ENCODE data around the gene OSGIN1. TPM values are rescaled to one million over a fixed set of nuclear protein-coding genes. Genes with fewer than 3 reads are reported as not detected.

OSGIN1 gene
- total RNA-seq, 1 donor from 2014 or later = not detected

DNA sequence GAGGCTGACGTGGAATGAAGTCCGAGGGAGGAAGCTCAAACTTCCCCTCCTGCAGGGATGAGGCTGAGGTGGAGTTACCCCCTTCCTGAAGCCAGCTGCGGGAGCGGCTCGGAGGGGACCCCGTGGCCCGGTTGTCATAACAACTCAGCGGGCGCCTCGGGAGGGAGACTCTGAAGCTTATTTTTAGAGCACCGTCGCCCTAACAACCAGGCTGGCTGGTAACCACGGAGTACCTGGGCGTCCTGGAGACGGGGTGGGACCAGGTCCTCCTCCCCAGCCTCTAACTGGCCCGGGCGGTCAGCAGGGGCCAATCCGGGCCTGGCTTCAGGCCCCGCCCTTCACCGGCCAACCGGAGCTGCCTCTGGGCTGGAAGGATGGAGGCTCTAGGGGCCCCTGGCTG, 42.7 kb downstream of the OSGIN1 start:
- peaks cover 10% of the 10 kb centered on the region for H3K9me3 Mint-ChIP-seq (ENCODE audit: unreplicated experiment)
- peaks cover 7% of the 10 kb centered on the region for H3K27me3 Mint-ChIP-seq (ENCODE audit: unreplicated experiment)
- no peak overlapping the region for H3K4me3 Mint-ChIP-seq (ENCODE audit: unreplicated experiment)
- DNase-seq = no peak
- no peak overlapping the region for H3K27ac Mint-ChIP-seq (ENCODE audit: unreplicated experiment)
- no peak for TF ChIP-seq CTCF (IDR thresholded peaks at IDR 0.05; ENCODE audit: partially characterized antibody, unreplicated experiment)
- H3K36me3 Mint-ChIP-seq (ENCODE audit: unreplicated experiment) = peaks cover 4% of the 10 kb centered on the region
- peaks cover 7% of the 10 kb centered on the region for H3K4me1 Mint-ChIP-seq (ENCODE audit: low read depth, unreplicated experiment)

DNA sequence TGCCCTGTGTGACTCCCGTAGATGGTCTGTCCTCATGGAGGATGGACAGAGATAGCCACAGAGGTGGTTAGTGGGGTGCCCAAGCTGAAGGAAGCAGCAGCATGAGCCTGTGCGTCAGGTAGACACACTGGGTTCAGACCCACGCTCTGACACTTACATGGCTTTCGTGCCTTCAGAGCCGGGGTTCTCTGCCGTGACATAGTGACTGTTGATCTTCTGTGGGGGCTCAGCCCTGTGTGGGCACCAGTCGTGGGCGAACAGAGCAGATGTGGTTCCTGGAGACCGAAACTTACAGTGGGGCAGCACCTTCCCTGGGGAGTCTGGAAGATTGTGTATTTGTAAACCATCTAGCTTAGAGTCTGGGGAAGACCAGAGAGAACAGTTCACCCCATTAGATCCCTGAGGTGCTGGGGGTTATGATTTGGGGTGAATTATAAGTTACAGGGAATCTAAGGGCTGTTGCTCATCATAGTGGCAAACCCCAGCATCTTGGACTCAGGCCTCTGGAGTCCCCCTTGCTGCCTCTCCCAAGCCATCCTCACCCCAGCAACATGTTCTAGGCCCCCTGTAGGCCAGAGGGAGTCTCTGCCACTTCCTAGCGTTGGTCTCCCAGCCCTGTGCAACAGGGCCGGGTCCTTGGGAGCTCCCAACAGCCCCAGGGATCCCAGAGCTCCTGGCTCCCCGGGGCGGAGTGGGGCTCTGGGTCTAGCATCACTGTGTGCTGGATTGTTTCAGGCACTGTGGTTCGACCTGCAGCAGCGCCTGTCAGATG, 43.6 kb downstream of the OSGIN1 start:
- Mint-ChIP-seq H3K27ac (ENCODE audit: unreplicated experiment) (no peak overlapping the region), H3K27me3 (ENCODE audit: unreplicated experiment) (peaks cover 7% of the 10 kb centered on the region), H3K9me3 (ENCODE audit: unreplicated experiment) (peaks cover 10% of the 10 kb centered on the region), H3K4me1 (ENCODE audit: low read depth, unreplicated experiment) (peaks cover 7% of the 10 kb centered on the region), H3K36me3 (ENCODE audit: unreplicated experiment) (peaks cover 4% of the 10 kb centered on the region), H3K4me3 (ENCODE audit: unreplicated experiment) (no peak overlapping the region)
- no peak for TF ChIP-seq CTCF (IDR thresholded peaks at IDR 0.05; ENCODE audit: partially characterized antibody, unreplicated experiment)
- no peak for DNase-seq

DNA sequence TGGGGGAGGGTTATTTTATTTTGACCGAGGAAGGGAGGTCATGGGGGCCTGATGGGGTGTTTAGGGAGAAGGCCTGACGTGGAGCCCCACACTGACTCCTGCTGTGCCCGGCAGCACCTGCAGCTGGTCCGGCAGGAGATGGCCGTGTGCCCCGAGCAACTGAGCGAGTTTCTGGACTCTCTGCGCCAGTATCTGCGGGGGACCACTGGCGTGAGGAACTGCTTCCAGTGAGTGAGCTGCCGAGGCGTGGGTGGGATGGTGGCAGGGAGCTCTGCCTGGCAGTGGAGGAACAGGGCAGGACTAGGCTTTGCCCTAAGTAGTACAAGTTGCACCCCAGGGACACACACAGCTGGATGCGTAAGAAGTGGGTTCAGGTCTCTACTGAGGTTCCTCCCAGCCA, 45.1 kb downstream of the OSGIN1 start:
- no peak for TF ChIP-seq CTCF (IDR thresholded peaks at IDR 0.05; ENCODE audit: partially characterized antibody, unreplicated experiment)
- Mint-ChIP-seq H3K9me3 (ENCODE audit: unreplicated experiment) (peaks cover 12% of the 10 kb centered on the region), H3K4me1 (ENCODE audit: low read depth, unreplicated experiment) (peaks cover 6% of the 10 kb centered on the region), H3K36me3 (ENCODE audit: unreplicated experiment) (peaks cover 4% of the 10 kb centered on the region), H3K27me3 (ENCODE audit: unreplicated experiment) (peaks cover 7% of the 10 kb centered on the region), H3K27ac (ENCODE audit: unreplicated experiment) (no peak overlapping the region), H3K4me3 (ENCODE audit: unreplicated experiment) (no peak overlapping the region)
- DNase-seq = no peak

DNA sequence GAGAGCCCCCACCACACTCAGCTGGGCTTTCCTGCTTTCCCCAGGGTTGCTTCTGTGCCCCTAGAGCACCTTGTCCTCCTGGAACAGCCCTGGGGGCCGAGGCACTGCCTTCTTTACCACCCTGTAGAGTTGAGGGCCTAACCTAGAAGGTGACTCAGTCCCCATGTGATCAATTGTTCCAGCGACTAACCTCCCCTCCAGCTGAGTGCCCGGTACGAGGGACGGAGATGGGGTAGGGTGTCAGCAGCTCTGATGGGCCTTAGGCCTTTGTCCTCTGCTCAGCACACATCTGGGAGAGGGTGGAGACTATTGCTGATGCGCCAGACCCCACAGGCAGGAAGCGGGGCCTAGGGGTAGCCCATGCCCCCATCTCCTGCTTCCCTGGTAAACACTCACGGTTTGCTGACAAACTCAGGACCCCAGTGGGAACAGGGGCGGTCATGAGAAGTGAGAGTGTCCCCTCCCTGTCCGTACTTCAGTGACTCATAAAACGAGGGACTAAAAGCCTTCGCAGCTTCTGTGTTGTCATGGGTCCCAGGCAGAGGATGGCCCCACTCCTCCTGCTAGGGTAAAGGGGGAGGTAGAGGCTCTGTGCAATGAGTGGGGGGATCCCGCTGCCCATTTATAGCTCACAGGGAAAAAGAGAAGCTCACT, 48.1 kb downstream of the OSGIN1 start:
- Mint-ChIP-seq H3K27ac (ENCODE audit: unreplicated experiment) (no peak overlapping the region), H3K4me1 (ENCODE audit: low read depth, unreplicated experiment) (peaks cover 2% of the 10 kb centered on the region), H3K4me3 (ENCODE audit: unreplicated experiment) (no peak overlapping the region), H3K27me3 (ENCODE audit: unreplicated experiment) (peaks cover 2% of the 10 kb centered on the region), H3K36me3 (ENCODE audit: unreplicated experiment) (no peaks in the 10 kb centered on the region), H3K9me3 (ENCODE audit: unreplicated experiment) (peaks cover 7% of the 10 kb centered on the region)
- TF ChIP-seq CTCF (IDR thresholded peaks at IDR 0.05; ENCODE audit: partially characterized antibody, unreplicated experiment) = no peak
- DNase-seq = no peak

- DNase-seq = no peak
- Mint-ChIP-seq H3K9me3 (ENCODE audit: unreplicated experiment) (peaks cover 9% of the 10 kb centered on the region), H3K4me1 (ENCODE audit: low read depth, unreplicated experiment) (peaks cover 2% of the 10 kb centered on the region), H3K27ac (ENCODE audit: unreplicated experiment) (no peak overlapping the region), H3K27me3 (ENCODE audit: unreplicated experiment) (peaks cover 5% of the 10 kb centered on the region), H3K36me3 (ENCODE audit: unreplicated experiment) (no peaks in the 10 kb centered on the region), H3K4me3 (ENCODE audit: unreplicated experiment) (no peak overlapping the region)
- no peak for TF ChIP-seq CTCF (IDR thresholded peaks at IDR 0.05; ENCODE audit: partially characterized antibody, unreplicated experiment)
Observed at GRCh38 chr16:84001726-84002125, 48.7 kb downstream of the OSGIN1 start.

Data from glutamatergic neuron (in vitro differentiated cells).